NCI-H2227 treated with DMSO at 0.1 percent for 48 hours (cell line): ENCODE results near the gene SYCP1.
"Not testable (repeated sequence)": the region's sequence is repeated elsewhere in the genome, so short reads cannot be mapped to it uniquely, and the experiment has no call there.

Experiments used
- DNase-seq: peaks from one replicate; lab custom pipeline; 2025; lab: John Stamatoyannopoulos, UW

The SYCP1 gene

GRCh38 chr1:114854693-114855320 is at the start of gene SYCP1:
Gene SYCP1 (plus strand): TSS chr1:114854863. CDS start chr1:114855465, 602 bp downstream.
- DNase-seq, result no peak

GRCh38 chr1:114819869-114820268 is 34.8 kb upstream of the SYCP1 start:
- DNase-seq, result no peak

DNA sequence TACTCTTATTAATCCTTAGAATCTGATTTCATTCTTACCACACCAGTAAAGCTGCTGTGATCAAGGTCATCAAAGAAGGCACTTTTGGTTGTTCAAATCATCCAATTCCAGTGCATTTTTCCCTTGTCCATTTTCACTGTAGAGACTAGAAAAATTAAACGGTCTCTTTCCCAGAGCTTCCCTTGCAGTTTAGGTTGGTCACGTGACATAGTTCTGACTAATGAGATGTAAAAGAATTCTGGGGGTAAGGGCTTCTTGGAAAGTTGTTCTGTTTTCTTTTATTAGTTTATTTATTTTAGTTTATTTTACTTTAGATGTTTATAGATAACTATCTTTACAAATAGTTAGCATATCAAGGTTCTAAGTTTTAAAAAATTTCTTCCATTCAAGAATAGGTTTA is 34.3 kb upstream of the SYCP1 start:
- no peak for DNase-seq

GRCh38 chr1:114821978-114822377 is 32.7 kb upstream of the SYCP1 start:
- no peak for DNase-seq

GRCh38 chr1:114828251-114828650 is 26.4 kb upstream of the SYCP1 start:
- no peak for DNase-seq

DNA sequence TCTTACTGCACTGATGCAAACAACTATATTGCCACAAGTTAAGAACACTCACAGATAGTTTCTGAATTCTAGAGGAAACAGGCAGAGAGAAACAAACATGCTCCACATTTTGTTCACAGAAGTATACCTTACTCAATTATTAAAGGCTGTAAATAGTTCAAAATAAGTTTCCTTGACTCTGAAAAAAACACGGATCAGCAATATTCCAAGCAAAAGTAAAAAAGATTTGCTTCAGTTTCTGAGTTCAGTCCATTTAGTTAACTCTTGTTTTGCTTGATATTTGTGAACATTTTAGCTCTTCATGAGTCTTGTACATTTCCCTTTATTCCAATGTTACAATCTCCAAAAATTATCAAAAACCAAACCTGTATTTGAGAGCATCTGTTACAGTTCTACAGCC is 24.6 kb upstream of the SYCP1 start:
- not testable (repeated sequence) for DNase-seq

GRCh38 chr1:114831276-114831994 is 23.2 kb upstream of the SYCP1 start:
- no peak for DNase-seq

GRCh38 chr1:114832057-114832456 is 22.6 kb upstream of the SYCP1 start:
- DNase-seq, result no peak

- DNase-seq, result no peak
These were observed 21.2 kb upstream of the SYCP1 start for GRCh38 chr1:114833421-114833820.

GRCh38 chr1:114844270-114844669 is 10.4 kb upstream of the SYCP1 start:
- DNase-seq, result no peak

DNA sequence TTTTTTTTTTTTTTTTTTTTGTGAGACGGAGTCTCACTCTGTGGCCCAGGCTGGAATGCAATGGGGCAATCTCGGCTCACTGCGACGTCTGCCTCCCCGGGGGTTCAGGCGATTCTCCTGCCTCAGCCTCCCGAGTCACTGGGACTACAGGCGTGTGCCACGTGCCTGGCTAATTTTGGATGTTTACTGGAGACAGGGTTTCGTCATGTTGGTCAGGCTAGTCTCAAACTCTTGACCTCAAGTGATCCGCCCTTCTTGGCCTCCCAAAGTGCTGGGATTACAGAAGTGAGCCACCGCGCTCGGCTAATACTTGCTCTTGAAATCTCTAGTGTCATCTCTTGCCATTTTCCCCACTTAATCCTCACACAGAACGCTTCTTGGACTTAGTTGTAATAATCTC is 1.1 kb upstream of the SYCP1 start:
- DNase-seq, result no peak

- DNase-seq, result no peak
These were observed 6.7 kb downstream of the SYCP1 start for GRCh38 chr1:114861384-114861783.

GRCh38 chr1:114892194-114892918 is 37.7 kb downstream of the SYCP1 start:
- no peak for DNase-seq

GRCh38 chr1:114896795-114897194 is 42.1 kb downstream of the SYCP1 start:
- DNase-seq, result no peak

DNA sequence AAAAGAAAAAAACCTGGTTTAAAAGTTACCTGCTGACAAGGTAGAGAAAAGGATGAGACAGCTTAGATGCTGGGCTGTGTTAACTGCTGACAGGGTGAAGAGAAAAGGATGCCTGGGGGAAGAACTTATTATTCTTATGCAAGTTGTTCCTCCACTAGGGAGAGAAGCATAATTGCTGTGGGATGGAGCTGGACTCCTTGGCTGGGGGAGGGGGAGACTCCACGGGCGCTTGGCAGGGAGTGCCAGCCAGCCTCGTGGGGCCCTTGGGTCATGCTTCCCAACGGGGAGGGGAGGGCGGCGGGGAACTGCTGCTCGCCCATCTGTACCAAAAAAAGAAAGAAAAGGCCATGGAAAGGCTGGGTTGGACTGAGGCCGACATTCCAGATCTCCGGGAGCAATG is 47.2 kb downstream of the SYCP1 start:
- no peak for DNase-seq

- DNase-seq, result no peak
These were observed 47.7 kb downstream of the SYCP1 start for GRCh38 chr1:114902343-114902742.

GRCh38 chr1:114903480-114903879 is 48.8 kb downstream of the SYCP1 start:
- no peak for DNase-seq

GRCh38 chr1:114915720-114916119 is 61.1 kb downstream of the SYCP1 start:
- DNase-seq, result not testable (repeated sequence)

DNA sequence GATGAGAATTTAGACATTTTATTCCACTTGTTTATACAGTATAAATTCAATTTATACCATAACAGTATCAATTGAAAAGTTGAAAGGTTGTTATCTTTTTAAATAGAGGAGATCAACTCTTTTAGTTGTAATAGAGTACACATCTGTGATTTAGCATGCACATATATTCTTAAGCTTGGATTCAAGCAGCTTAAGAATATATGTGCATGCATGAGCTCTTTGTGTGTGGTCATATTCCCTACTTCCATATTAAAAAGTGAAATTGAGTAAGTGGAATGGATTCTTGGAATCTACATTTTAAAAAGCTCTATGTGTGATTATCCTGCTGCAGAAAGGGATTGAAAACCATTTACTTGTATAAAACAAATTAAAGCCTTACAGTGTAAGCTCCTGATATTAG is 71.9 kb downstream of the SYCP1 start:
- DNase-seq, result no peak

DNA sequence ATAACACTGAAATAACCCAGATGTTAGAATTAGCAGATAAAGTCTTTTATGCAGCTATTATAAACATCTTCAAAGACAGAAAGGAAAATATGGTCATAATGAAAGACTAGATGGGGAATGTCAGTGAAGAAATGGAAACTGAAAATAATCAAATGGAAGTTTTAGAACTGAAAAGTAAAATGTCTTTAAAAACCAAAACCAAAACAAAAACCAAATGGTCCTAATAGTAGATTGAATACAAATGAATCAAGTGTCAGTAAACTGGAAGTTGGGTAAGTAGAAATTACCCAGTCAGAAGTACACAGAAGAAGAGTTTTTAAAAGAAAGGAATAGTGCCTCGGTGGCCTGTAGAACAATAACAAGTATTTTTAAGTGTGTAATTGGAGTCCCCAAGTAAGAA is 72.7 kb downstream of the SYCP1 start:
- no peak for DNase-seq

- no peak for DNase-seq
These were observed 101.9 kb downstream of the SYCP1 start for GRCh38 chr1:114956570-114956969.

DNA sequence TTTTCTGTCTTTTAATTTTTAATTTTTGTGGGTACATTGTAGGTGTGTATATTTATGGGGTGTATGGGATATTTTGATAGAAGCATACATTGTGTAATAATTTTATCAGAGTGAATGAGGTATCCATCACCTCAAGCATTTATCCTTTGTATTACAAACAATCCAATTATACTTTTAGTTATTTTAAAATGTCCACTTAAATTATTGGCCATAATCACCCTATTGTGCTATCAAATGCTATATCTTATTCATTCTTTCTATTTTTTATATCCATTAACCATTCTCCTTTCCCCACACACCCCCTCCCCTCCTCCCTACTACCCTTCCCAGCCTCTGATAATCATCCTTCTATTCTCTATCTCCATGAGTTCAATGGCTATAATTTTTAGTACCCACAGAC is 104.8 kb downstream of the SYCP1 start:
- no peak for DNase-seq

DNA sequence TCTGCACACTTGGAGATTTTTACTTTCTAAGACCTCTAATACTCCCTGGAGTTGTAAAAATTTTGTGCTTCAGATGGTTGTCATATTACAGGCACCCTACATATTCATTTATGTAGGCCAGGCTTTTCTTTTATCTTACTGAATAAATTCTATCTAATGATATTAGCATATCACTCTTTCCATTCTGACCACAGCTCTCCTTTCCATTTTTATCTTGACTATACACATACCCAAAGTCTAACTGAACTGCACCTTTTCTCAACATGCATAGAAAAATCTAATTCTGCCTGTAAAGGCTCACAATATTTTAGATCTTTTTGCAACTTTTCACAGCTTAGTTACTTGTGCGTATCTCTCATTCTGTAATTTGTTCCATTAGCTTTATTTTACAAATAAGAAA is 122.2 kb downstream of the SYCP1 start:
- DNase-seq, result no peak
